IPS-15b (cell line): ENCODE data around the gene NADK2.

Experiments
- H3K27me3 ChIP-seq: one replicate; pipeline ENCODE4 v1.6.1; 2013; ENCODE audit warnings: low read length; ENCODE audit not compliant: control insufficient read depth, insufficient read depth
- H3K36me3 ChIP-seq: one replicate; pipeline ENCODE4 v1.6.1; 2013; ENCODE audit warnings: low read length; ENCODE audit not compliant: control insufficient read depth, insufficient read depth
- H3K4me1 ChIP-seq: one replicate; pipeline ENCODE4 v1.6.1; 2013; ENCODE audit warnings: mild to moderate bottlenecking, low read length; ENCODE audit not compliant: control insufficient read depth, insufficient read depth
- H3K4me3 ChIP-seq: one replicate; pipeline ENCODE4 v1.5.1; 2013; ENCODE audit warnings: low read depth, low read length
- H3K9ac ChIP-seq: one replicate; pipeline ENCODE4 v1.6.1; 2013; ENCODE audit warnings: low read depth, mild to moderate bottlenecking, low read length
- H3K9me3 ChIP-seq: one replicate; pipeline ENCODE4 v1.6.1; 2013; ENCODE audit warnings: mild to moderate bottlenecking, low read length; ENCODE audit not compliant: control insufficient read depth, insufficient read depth

NADK2 gene

DNA sequence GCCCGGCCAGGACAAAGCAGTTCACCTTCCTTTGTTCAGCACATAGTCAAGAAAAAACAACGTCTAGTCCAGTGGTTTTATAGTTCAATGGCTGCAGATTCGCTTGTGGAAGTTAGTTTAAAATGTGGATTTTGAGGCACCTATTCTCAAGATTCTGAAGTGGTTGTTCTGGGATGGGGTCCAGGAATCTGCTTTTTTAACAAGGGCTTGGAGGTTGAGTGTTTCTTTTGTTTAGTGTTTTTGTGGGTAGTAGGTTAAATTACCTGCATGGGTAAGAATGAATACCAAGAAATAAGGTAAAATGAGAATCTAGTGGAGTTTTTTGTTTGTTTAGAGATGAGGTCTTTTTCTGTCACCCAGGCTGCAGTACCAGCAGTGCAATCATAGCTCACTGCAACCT lies 28.4 kb upstream of the NADK2 start:
- H3K27me3 ChIP-seq = no peaks in the 10 kb centered on the region
- no peak overlapping the region for H3K4me3 ChIP-seq
- H3K9me3 ChIP-seq = no peaks in the 10 kb centered on the region
- no peaks in the 10 kb centered on the region for H3K36me3 ChIP-seq
- peaks cover 3% of the 10 kb centered on the region for H3K4me1 ChIP-seq
- H3K9ac ChIP-seq = no peak overlapping the region

DNA sequence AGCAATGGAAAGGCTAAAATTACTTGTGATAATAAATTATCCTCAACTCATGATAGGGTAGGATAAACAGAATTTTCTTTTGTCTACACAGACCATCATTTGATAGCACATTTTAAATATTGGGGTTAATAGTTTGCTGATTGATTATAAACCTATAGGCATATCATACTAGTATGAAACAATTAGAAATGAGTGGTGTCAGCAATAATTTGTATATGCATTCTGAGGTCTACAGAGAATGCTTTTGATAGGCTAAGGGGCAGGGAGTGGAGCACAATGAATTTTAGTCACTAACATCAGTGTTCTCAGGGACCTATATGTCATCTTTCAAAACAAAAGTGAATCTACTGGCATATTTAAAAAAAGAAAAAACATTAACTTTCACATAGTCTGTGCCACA lies 27.8 kb upstream of the NADK2 start:
- H3K9ac ChIP-seq = no peak overlapping the region
- H3K36me3 ChIP-seq = no peaks in the 10 kb centered on the region
- H3K4me1 ChIP-seq = peaks cover 3% of the 10 kb centered on the region
- no peaks in the 10 kb centered on the region for H3K27me3 ChIP-seq
- no peak overlapping the region for H3K4me3 ChIP-seq
- H3K9me3 ChIP-seq = no peaks in the 10 kb centered on the region

DNA sequence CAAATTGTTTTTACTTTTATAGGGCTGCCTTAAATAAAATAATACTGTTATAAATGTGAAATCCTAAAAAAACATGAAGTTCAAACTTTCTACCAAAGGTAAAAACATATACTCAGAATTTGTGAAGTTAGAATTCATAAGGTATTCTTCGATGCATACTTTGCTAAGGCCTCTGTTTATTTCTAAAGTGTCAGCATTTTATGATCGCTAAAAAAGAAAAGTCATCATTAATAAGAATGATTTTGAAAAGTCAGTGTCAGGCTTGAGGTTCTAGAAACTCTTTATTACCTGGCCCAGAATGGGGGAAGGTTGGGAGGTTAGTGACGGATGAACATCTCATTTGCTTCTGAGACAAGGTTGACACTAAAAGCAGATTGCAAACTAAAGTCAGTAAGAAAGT lies 26.2 kb upstream of the NADK2 start:
- Histone ChIP-seq H3K4me3 (no peak overlapping the region), H3K36me3 (no peaks in the 10 kb centered on the region), H3K9me3 (no peaks in the 10 kb centered on the region), H3K27me3 (no peaks in the 10 kb centered on the region), H3K9ac (no peak overlapping the region), H3K4me1 (no peaks in the 10 kb centered on the region)

DNA sequence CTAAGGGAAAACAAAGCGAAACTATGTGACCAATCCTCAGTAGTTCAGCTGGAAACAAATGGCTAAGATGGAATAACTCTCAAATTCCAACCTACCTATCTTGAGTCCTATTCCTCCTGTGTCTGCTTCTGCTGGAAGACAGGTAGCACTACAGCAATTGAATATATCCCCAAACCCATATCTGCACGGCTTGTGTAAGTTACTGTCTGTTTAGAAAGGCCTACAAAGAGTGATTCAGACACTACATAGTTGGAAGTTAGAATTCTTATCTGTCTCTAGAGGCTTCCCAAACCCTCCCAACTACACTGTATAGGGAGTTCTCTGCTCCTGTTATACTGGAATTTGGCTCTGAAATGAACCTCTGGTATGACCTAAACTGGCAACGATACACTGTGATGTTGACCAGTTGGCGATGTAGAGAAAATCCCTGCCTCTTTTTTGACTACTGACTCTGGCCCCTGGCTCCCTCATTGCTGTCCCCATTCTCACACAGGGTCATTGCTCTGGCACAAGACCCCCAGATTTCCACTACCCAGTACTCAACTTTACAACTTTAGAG lies 22.6 kb upstream of the NADK2 start:
- H3K4me3 ChIP-seq = no peak overlapping the region
- no peaks in the 10 kb centered on the region for H3K4me1 ChIP-seq
- H3K9ac ChIP-seq = no peak overlapping the region
- no peaks in the 10 kb centered on the region for H3K36me3 ChIP-seq
- H3K9me3 ChIP-seq = no peaks in the 10 kb centered on the region
- no peaks in the 10 kb centered on the region for H3K27me3 ChIP-seq

DNA sequence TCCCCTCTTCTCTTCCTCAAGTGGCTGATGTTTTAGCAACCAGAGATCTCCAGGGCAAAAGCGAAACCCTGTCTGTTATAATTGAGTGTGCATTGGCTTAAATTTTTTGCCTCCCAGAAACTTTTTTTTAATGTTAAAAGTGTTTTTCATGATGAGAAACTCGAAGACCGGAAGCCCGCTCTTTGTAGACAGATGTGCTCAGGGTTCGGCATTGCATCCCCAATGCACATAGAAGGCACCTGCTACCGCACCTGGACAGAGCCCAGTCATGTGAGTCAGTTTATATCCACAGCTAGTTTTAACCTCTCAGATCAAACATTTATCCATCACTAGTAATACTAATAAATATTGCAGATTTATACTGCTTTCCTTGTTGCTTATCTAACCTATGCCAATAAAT lies 19.5 kb upstream of the NADK2 start:
- Histone ChIP-seq H3K27me3 (no peaks in the 10 kb centered on the region), H3K4me1 (no peaks in the 10 kb centered on the region), H3K9me3 (no peaks in the 10 kb centered on the region), H3K9ac (no peak overlapping the region), H3K4me3 (no peak overlapping the region), H3K36me3 (no peaks in the 10 kb centered on the region)

DNA sequence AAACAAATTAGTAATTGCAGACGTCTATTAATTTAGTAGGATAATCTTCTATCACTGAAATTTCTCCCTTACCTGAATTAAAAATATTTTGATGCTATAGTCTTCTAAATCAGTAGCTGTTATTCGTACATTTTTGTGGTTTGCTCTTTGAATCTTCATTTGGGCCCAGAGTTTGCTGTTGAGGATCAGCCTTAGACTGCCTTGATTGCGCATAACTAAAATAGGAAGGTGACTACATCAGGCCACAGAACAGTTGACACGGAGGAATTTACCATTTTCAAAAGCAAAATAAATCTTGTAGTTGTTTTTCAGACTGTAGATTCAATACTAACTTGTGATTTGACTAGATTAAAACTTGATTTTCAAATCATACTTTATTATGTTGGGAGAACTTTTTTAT lies 11.8 kb upstream of the NADK2 start:
- H3K9me3 ChIP-seq = no peaks in the 10 kb centered on the region
- H3K27me3 ChIP-seq = no peaks in the 10 kb centered on the region
- no peaks in the 10 kb centered on the region for H3K4me1 ChIP-seq
- H3K9ac ChIP-seq = no peak overlapping the region
- H3K36me3 ChIP-seq = no peaks in the 10 kb centered on the region
- H3K4me3 ChIP-seq = no peak overlapping the region

DNA sequence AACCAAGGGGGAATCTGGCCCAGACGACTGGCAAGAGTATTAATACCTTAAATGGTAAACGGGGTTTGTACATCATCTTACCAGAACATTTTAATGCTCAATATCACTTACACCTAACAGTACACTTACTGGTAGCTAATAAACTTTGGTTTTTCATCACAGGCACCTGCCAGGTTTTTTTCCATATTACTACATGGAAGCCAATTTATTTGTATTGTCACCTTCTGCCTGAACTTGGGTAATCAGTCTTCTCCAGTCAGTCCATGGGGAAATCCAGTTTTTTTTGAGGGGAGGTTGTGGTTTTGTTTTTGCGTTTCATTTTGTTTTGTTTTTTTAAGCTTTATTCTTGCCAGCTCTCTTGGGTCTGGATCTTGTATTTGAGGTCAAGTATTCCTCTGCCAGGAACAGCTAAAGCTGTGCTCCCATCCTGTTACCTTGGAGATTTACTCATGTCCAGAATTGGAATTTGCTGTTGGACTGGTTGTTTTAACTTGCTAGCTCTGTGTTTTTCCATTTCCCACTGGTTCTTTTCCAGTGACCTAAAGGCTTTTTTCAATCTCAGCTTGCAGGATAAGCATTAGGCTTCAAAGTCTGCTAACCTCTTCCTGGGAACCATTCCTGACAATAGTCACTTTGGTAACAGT lies 11.1 kb upstream of the NADK2 start:
- Histone ChIP-seq H3K4me1 (no peaks in the 10 kb centered on the region), H3K9me3 (no peaks in the 10 kb centered on the region), H3K36me3 (no peaks in the 10 kb centered on the region), H3K9ac (no peak overlapping the region), H3K4me3 (no peak overlapping the region), H3K27me3 (no peaks in the 10 kb centered on the region)

DNA sequence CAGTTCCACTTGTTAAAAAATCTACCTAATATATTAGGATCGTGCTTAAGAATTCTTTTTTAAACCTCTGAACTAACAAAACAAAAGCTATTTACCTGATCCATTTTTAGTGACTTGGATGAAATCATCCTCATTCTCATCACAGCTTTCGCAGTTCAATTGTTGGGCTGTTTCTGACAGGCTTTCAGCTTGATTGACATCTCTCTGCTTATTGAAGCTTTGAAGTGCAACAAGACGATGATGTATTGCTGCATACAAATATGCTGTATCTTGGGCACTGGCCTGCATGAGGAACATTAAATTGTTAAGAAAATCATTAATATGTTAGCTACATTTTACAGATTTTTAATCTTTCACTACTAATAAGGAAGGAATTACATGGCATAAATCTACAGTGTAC lies 9.5 kb upstream of the NADK2 start:
- H3K27me3 ChIP-seq = no peaks in the 10 kb centered on the region
- no peaks in the 10 kb centered on the region for H3K9me3 ChIP-seq
- H3K36me3 ChIP-seq = no peaks in the 10 kb centered on the region
- no peaks in the 10 kb centered on the region for H3K4me1 ChIP-seq
- H3K4me3 ChIP-seq = no peak overlapping the region
- H3K9ac ChIP-seq = no peak overlapping the region

DNA sequence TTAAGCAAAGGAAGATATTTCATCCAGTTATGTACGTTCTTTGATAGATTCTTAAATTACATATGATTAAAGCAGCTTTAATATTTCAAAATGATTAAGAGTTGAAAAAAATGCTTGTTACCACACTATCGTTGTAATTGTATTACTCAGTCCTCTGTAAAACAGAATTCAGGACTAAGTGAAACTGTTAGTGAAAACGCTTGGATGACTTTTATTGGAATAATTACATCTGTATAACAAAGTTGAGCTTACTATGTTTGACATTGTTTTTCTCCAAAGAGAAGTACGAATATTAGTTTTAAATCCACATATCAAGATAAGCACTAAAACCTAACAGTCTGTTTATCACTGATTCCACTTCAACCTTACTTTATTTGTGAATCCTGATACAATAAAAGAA lies 8.7 kb upstream of the NADK2 start:
- H3K9me3 ChIP-seq = no peaks in the 10 kb centered on the region
- H3K36me3 ChIP-seq = no peaks in the 10 kb centered on the region
- no peak overlapping the region for H3K4me3 ChIP-seq
- no peaks in the 10 kb centered on the region for H3K27me3 ChIP-seq
- H3K9ac ChIP-seq = no peak overlapping the region
- H3K4me1 ChIP-seq = no peaks in the 10 kb centered on the region

DNA sequence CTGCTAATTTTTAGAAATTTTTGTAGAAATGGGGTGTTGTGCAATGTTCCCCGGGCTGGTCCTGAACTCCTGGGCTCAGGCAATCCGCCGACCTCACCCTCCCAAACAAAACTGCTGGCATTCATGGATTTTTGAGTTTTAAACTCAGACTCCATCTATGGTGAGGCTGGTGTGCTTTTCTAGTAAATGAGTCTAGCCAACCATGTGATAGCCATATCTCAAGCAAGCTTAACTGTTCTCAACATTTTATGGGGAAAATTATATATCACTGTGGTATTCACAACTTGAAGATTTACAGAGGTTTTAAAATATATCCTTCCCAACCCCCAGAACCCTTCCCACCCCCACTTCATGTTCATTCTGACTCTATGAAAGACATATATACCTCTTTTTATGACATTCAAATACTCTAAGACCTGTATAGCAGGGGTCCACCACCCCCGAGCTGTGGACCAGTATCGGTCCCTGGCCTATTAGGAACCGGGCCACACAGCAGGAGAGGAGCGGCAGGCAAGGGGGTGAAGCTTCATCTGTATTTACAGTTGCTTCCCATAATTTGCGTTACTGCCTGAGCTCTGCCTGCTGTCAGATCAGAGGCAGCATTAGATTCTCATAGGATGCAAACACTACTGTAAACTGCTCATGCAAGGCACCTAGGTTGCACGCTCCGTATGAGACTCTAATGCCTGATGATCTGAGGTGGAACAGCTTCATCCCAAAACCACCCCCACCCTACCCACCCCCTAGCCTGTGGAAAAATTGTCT lies 4.5 kb upstream of the NADK2 start:
- Histone ChIP-seq H3K9me3 (no peaks in the 10 kb centered on the region), H3K4me3 (no peak overlapping the region), H3K4me1 (peaks cover 3% of the 10 kb centered on the region), H3K36me3 (no peaks in the 10 kb centered on the region), H3K9ac (no peak overlapping the region), H3K27me3 (peaks cover 13% of the 10 kb centered on the region)

DNA sequence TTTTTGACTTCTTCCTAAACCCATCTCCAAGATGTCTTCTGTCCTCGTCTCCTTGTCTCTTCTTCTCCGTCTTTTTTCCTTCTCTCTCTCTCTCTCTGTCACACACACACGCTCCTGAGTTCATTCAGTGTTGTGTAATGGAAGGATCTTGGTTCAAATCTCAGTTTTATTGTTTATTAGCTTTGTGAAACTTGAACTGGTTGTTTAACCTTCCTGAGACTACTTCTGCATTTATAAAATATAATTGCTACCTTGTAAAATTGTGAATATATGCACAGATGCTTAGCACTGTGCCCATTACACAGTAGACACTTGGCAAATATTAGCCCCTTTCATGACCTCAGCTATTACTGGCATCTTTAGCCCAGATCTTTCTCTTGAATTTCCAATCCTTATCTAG lies 2.4 kb upstream of the NADK2 start:
- Histone ChIP-seq H3K9me3 (no peaks in the 10 kb centered on the region), H3K9ac (no peak overlapping the region), H3K4me1 (peaks cover 3% of the 10 kb centered on the region), H3K4me3 (no peak overlapping the region), H3K36me3 (no peaks in the 10 kb centered on the region), H3K27me3 (peaks cover 13% of the 10 kb centered on the region)

DNA sequence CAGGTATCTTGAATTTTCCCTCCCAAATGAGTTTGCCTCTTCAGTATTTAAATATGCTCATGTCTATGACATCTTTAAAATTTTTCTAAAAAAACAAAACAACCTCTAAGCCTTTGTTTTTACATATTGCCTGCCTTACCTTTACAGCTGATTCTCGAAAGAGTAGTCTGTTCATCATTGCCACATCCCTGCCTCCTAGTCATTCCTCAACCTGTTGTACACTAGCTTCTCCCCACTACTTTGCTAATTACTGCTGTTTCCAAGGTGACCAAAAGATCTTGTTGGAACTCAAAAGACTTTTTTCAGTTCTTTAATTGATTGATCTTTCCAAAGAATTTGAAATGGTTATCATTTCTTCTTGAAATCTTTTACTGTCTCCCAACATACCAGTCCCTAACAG lies 1.9 kb upstream of the NADK2 start:
- no peak overlapping the region for H3K9ac ChIP-seq

More for the DNA sequence above, 1.9 kb upstream of the NADK2 start:
- no peaks in the 10 kb centered on the region for H3K9me3 ChIP-seq
- H3K27me3 ChIP-seq = peaks cover 13% of the 10 kb centered on the region
- no peaks in the 10 kb centered on the region for H3K36me3 ChIP-seq
- no peak overlapping the region for H3K4me3 ChIP-seq
- peaks cover 3% of the 10 kb centered on the region for H3K4me1 ChIP-seq
